GM21423 (cell line): Measurements from ENCODE around the gene SLC6A16.
"Not testable (repeated sequence)": the region's sequence is repeated elsewhere in the genome, so short reads cannot be mapped to it uniquely, and the experiment has no call there.

Experiments
- ATAC-seq: cut with Tn5 transposase; IDR thresholded peaks from one replicate; pipeline ENCODE4 v1.9.1; 2021; ENCODE audit warnings: mild to moderate bottlenecking, moderate library complexity; ENCODE audit not compliant: unreplicated experiment

The SLC6A16 gene

GRCh38 chr19:49324801-49325576 is at the start of gene SLC6A16:
TSS of gene SLC6A16 (minus strand) at chr19:49325191. CDS start at chr19:49311347, 13,844 bp downstream.
- ATAC-seq = no peak

- not testable (repeated sequence) for ATAC-seq
Measured at GRCh38 chr19:49373174-49373573, 48.2 kb upstream of the SLC6A16 start.

DNA sequence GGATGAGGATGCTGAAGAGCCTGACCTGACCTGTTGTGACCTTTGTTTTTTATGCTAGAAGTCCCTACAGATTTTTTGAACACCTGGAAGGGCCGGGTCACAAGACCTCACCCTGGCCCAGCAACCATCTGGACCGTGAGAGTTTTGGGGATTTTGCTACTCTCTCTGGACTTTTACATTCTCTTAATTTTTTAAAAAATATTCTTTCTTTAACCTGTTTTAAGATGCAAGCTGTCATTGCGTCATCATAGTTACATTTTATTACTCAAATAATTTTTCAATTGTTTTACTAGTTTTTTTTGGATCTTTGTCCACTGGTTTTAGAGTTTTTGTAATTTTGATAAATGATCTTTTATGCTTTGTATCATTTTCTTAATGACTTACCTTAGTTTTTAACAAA is 46.2 kb upstream of the SLC6A16 start:
- no peak for ATAC-seq

- ATAC-seq = no peak
Measured at GRCh38 chr19:49368711-49369358, 43.8 kb upstream of the SLC6A16 start.

DNA sequence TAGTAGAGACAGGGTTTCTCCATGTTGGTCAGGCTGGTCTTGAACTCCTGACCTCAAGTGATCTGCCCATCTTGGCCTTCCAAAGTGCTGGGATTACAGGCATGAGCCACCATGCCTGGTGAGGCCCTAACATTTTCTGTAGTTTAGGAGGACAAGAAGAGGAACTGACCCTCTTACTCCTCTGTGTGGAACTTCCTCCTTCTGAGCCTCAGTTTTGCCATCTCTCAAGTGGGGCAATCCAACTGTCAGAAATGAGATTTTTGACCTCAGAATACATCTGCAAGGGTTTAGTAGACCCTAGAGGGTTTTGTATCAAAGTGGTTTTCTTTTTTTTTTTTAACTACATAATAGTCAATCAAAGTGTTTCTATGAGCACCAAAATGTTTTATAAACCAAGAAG is 41.1 kb upstream of the SLC6A16 start:
- no peak for ATAC-seq

GRCh38 chr19:49364083-49364737 is 39.2 kb upstream of the SLC6A16 start:
- ATAC-seq = no peak

DNA sequence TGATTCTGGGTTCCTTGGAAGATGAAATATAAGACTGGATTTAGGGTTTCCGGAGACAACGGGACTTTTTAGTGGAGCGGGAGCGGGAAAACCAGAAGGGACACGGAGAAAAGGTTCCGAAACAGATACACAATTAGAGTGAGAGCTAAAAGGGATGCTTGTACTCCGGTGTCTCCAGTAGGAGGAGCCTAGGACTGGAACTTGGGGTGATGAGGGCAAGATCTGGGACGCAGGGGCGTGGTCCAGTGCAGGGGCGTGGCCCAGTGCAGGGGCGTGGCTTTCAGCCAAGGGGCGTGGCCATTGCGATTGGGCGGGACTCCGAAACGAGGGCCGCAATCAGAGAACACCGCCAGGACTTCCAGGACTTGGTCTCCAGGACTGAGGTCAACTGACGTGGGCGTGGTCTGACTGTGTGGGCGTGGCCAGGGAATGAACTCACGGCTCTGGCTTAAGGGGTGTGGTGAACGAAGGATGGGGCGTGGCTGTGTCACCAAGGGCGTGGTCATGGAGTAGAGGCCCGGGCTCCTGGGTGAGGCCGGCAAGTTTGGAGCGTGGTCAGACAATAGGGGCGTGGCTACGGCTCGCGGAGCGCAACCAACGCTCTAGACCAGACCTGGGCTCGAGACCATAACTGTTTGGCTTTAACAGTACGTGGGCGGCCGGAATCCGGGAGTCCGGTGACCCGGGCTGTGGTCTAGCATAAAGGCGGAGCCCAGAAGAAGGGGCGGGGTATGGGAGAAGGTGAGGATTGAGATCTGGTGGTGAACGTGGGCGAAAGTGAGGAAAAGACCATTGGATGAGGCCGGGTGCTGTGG is 38.5 kb upstream of the SLC6A16 start, which contains the start of gene DKKL1:
TSS of gene DKKL1 (plus strand) at position 610 of the 815 bp plus-strand sequence. CDS start at position 732, 122 bp downstream.
- ATAC-seq = peak; percentile 53

DNA sequence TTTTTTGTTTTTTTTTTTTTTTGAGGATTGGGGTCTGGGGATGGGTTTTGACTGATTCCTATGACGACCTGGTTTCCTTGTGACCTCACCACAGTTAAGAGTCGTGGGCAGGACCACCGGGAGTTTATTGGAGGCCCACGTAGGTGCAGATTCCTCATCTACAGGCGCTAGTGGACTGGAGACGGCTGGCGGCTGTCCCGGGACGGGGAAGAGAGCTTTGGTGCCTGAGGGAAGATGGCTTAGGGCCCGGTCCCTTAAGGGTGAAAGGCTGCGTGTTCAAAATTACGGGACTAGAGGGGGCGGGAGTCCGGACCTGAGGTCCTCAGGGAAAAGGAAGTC is 37.9 kb upstream of the SLC6A16 start:
- ATAC-seq = no peak

DNA sequence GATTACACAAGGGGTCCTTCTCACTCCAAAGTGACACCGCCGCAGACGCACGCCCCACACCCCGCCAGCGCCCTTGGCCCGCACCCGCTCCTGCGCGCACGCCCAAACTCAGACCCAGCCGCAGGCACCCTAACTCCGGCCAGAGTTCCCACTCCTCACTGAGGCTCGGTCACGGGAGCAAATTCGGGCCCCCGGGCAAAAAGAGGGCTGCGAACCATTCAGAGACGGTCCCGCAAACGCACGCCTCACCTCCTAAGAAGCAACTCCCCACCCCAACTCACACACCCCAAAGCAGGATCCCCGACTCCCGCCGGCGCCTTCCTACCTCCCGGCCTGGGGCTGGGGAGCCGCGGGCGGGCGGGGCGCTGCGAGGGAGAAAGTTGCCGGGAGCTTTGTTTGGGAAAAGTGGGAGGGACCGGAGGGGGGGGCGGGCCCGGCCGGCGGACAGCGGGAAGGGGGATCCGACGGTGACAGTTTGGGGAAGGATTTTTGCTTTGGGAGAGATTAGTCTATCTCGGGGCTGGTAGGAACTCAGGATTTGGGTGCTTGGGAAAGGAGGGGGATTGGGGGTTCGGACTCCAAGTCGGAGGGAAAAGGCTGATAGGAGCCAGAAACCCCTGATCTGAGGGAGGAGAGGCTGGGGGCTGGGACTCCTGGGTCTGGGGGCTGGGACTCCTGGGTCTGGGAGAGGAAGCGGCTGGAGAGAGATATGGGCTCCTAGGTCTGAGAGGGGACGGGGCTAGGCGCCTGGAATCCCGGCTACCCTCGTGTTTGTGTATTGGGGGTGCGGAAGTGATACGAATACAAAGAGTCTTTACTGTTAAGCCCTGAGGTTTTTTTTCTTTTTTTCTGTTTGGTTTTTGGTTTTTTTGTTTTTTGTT is 37.3 kb upstream of the SLC6A16 start, which contains the start of gene TEAD2:
TSS of gene TEAD2 (minus strand) at position 369 of the 881 bp plus-strand sequence. CDS start 2,341 bp downstream, outside the sequence.
- ATAC-seq = no peak

- no peak for ATAC-seq
Measured at GRCh38 chr19:49361438-49362047, 36.6 kb upstream of the SLC6A16 start.

DNA sequence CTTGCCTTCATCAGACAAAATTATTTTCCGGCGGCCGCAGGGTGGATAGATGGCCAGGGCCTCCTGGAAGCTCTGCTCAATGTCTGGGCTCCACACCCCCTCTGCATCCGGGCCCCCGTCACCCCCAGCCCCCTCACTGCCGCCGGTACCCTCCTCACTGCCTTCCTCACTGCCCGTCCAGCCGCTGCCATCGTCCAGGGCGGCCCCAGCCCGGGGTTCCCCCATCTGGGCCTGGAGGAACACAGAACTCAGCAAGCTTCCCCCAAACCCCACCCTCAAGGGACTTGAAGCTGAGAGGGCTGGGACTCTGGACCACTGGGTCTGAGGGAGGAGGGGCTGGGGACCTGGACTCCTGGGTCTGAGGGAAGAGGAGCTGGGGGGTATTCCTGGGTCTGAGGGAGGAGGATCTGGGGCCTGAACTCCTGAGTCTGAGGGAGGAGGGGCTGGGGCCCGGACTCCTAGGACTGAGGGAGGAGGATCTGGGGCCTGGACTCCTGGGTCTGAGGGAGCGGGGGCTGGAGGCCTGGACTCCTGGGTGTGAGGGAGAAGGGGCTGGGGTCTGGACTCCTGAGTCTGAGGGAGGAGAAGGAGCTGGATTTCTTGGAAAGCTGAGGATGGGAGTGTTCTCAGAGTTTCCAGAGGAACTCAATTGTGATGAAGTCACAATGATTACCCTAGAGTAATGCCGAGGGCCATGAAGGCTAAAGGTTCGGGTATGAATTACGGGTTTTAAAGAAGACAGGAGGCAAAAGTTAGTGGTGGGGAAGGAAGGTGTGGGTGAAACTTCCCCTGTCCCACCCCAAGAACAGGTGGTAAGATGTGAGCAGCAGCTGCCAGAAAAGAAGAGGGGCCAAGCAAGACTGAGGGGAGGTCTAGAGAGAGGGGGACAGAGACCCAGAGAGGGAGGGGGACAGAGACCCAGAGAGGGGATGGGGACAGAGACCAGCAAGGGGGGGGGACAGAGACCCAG is 35.1 kb upstream of the SLC6A16 start:
- ATAC-seq = no peak

GRCh38 chr19:49357186-49357585 is 32.2 kb upstream of the SLC6A16 start:
- no peak for ATAC-seq

DNA sequence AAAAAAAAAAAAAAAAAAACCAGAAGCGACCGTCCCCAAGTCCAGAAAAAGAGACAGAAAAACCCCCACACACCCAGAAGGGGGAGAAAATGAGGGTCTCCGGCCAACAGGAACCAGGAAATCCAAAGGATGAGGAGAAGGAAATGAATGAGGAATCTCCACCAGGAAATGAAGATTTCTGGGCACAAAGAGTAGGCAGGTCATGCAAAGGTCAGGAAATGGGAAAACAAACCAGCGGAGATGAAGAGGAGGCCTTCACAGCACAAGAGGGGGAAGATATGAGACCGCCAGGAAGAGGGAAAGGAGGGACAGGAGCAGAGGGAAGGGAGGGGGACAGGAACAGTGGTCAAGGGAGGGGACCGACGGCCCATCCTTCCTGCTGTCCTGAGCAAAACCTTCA is 31.4 kb upstream of the SLC6A16 start:
- no peak for ATAC-seq

DNA sequence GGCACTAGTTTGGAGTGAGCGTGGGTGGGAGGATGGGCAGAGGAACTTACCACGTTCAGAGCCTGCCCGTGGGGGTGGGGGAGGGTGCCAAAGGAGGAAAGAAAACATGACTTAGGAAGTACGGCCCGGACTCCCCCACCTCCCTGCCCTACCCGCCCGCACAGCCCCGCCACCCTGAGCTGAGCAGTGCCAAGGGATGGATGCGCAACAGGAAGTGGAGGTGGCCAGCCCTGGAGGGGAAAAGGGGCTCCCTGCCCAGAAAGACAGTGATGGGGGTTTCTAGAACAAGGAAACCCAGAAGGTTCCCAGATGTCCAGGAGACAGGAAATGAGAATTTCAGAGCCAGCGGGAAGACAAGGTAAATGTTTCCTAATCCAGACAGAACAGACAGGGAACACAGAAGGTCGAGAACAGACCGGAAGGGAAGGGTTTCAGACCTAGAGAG is 30.9 kb upstream of the SLC6A16 start:
- ATAC-seq = no peak

GRCh38 chr19:49349567-49349966 is 24.6 kb upstream of the SLC6A16 start:
- ATAC-seq = no peak

DNA sequence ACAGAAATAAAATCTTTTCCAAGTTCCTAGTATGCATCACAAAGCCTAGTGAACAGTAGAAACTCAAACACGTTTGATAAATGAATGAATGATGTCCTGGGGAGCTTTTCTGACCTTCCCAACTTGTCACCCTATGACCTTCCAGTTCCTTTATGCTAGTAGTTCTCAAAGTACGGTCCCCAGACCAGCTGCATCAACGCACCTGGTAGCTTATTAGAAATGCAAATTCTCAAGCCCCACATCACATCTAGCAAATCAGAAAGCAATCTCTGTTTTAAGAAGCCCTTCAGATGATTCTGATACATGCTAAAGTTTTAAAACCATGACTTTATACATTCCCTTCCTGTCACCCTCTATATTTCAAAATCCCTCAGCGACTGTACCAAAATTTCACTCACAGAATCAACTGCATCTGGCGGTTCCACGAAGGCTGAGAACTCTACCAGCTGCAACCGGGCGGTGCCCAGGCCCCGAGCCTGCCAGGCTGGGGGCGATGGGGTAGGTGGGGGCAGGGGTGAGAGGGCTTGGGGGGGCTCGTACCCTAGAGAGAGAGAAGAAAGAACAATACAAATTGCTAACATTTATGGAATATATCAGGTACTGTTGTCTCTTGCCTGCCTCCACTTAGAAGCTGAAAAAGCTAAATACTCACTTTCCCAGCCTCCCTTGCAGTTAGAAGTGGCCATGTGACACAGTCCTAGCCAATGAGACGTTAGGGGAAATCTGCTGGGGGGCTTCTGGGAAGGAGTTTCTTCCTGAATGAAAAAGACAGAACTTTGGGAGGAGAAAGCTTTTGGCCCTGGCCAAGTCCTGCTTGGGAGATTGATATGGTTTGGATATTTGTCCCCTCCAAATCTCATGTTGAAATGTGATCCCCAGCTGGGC is 23.6 kb upstream of the SLC6A16 start:
- ATAC-seq = no peak

GRCh38 chr19:49347835-49348234 is 22.8 kb upstream of the SLC6A16 start:
- ATAC-seq = no peak
